ENCODE results near the gene ZZZ3.

- TF ChIP-seq CTCF (IDR thresholded peaks at IDR 0.05 in 4 of 5, conservative IDR thresholded peaks at IDR 0.05 in 1 of 5) (no peak), POLR2A (IDR thresholded peaks at IDR 0.05) (no peak)
Measured at GRCh38 chr1:77639056-77639455, 43.4 kb downstream of the ZZZ3 start.
